A204.1 (cell line): ENCODE data around the gene SEPTIN2.
"Not testable (repeated sequence)": the region's sequence is repeated elsewhere in the genome, so short reads cannot be mapped to it uniquely, and the experiment has no call there.

Experiments used
- FAIRE-seq: peaks from 2 replicates; lab custom pipeline; 2012; peaks lifted over from hg19 to GRCh38; lab: Jason Lieb, UNC

The SEPTIN2 gene

GRCh38 chr2:241315879-241316631 lies at the start of gene SEPTIN2:
Gene SEPTIN2 (plus strand): TSS chr2:241315925. CDS start chr2:241324233, 8,308 bp downstream.
- no peak for FAIRE-seq

DNA sequence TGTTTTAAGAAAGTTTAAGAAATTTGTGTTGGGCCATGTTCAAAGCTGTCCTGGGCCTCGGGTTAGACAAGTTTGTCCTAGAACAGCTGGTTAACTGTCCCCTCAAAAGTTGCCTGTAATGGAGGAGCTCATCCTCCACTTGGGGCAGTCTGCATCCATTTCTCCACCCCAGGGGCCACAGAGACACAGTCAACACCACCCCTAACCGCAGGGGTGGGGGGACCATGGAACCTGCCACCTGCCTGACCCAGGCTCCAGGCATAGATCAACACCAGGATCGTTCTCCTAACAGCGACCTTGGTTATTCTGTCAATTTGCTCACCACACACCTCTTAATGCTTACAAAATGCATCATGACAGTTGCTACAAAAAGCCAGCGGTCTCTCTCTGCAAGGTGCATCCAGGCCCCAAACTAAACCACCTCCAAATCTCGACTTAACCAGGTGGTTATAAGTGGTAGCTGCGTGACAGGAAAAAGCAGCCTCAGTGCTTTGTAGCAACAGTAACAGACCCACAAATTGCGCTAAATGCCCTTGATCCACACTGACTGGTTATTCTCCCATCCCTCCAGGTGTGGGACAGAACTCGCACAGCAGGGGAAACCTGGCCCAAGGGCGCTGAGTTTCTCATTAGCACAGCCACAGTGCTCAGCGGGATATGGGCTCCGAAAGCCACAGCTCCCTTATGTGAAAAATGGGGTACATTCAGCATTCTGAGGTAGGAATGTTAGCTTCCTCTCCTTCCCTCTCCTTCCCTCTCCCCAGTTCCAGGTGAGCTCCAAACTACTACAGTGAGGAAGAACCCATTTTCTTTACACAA lies 48.3 kb upstream of the SEPTIN2 start:
- no peak for FAIRE-seq

- no peak for FAIRE-seq
Measured at GRCh38 chr2:241268306-241268705, 47.4 kb upstream of the SEPTIN2 start.

DNA sequence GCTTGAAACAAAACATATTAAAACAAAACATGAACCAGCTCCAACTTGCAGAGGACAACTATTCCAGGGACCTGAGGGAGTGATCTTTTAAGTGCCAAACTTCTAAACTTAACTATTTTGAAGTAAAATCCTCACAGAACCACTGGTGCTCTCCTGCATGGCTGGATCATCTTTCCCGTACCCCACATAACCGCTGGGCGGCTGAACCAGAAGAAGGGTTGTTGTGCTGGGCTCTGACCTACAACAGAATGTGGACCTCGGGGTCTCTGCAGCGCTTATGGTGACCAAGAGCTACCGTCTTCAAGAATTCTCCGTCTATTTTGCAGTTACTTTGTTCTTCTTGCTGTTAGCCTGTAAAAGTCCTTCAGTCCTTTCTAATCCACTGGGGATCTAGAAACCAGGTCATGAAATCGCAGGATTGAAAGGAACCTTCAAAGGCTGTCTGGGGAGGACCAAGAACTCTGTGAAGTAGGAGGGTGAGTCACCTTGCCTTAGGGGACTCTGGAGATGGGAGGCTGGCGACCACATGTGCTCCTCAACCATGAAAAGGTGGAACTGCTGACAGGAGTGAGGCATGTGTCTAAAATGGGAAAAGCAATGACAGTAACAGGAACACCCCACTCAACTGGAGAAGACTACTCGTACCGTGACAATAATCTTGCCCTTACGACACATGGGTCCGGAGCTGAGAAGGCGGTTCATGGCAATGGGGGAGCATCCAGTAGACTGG lies 46.8 kb upstream of the SEPTIN2 start:
- no peak for FAIRE-seq

- FAIRE-seq = no peak
Measured at GRCh38 chr2:241269707-241270520, 45.8 kb upstream of the SEPTIN2 start.

- no peak for FAIRE-seq
Measured at GRCh38 chr2:241270531-241270930, 45.2 kb upstream of the SEPTIN2 start.

DNA sequence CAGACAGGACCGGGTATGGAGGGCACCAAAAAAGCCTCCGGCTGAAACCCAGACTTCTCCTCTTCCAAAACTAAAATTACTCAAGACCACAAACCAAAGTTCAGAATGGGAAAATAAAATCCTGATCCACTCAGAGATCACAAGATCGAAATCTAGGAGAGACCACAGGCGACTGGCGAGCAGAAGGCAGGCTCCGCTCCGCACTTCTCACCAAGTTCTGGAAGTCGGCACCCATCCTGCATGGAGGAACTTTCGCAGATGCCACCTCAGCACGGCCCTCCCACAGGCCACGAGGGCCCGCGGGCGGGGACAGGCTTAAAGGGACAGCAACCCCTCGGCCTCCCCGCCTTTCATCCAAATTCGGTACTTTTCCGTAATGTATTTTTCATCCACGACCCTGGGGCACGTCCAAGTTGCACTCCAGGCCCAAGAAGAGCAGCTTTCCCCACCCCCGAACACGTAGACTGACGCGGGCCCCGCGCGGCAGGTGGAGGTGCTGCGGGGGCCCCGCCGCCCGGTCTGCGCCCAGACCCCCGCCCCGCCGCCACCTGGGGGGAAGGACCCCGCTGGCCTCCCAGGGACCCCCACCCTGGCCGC lies 43.9 kb upstream of the SEPTIN2 start:
- FAIRE-seq = no peak

- FAIRE-seq = no peak
Measured at GRCh38 chr2:241272303-241273209, 43.2 kb upstream of the SEPTIN2 start.

DNA sequence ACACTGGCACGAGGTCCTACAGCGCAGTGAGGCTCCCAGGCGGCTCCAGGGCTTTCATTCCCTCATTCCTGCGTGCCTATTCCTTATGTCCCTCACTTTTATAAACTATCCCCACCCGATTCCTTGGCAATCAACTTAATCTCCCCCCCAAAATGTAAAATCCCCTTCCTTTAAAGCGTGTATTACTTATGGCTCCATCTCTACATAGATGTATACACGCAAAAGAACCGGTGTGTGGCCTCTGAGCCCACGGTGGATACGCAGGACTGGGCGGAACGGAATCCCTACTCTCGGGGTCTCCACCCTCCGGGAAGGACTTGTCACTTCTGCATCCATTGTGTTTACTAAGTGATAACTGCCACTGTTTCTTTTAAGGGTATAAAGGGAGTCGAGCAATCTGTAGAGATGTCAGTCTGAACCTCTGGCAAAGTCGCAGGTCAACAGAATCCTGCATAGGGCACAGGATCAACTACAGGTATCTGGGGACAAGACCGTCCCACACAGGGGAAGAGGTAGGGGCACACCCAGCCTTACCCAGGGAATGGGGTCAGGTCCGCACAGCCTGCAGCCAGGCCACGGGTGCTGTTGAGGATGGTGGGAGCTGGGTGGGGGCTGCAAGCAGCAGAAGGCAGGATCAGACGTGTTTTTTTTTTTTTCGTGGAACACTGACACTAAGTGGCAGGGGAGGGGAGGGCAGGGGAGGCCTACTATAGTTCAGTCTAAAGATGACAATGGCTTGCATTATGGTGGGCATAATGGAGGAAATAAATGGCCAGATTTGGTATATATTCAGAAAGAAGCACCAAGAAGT lies 42.3 kb upstream of the SEPTIN2 start:
- FAIRE-seq = no peak

GRCh38 chr2:241274127-241274526 lies 41.6 kb upstream of the SEPTIN2 start:
- FAIRE-seq = no peak

- FAIRE-seq = no peak
Measured at GRCh38 chr2:241275504-241275903, 40.2 kb upstream of the SEPTIN2 start.

GRCh38 chr2:241275910-241276309 lies 39.8 kb upstream of the SEPTIN2 start:
- FAIRE-seq = no peak

- FAIRE-seq = not testable (repeated sequence)
Measured at GRCh38 chr2:241278306-241278705, 37.4 kb upstream of the SEPTIN2 start.

GRCh38 chr2:241279413-241279812 lies 36.3 kb upstream of the SEPTIN2 start:
- FAIRE-seq = no peak

DNA sequence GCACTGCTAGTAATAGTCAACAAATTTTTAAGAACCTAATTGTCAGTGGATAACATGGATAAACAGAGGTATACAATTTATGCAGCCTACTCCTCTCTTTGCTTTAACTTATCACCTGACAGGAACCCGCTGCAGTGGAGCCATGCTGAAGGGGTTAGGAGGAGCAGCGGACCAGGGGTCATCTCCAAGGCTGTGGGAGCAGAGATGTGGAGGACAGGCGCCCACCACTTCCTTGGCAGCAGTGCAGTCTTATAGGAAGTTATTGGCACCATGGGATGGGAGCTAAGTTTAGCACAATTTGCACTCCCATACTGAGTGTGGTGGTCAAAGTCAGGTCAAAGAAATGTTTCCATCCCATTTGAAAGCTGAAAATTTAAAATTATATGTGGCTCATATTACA lies 35.9 kb upstream of the SEPTIN2 start:
- no peak for FAIRE-seq

GRCh38 chr2:241280291-241280690 lies 35.4 kb upstream of the SEPTIN2 start:
- no peak for FAIRE-seq

DNA sequence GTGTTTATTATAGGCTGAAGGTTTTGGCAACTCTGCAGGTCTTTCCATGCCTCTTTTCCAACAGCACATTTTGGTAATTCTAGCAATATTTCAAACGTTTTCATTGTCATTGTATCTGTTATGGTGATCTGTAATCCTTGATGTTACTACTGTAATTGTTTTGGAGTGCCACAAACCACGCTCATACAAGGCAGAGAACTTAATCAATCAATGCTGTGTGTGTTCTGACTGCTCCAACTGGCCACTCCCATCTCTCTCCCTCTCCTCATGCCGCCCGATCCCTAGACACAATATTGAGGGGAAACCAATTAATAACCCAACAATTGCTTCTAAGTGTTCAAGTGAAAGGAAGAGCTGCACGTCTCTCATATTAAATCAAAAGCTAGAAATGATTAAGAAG lies 33.2 kb upstream of the SEPTIN2 start:
- no peak for FAIRE-seq

- FAIRE-seq = no peak
Measured at GRCh38 chr2:241285596-241285995, 30.1 kb upstream of the SEPTIN2 start.

GRCh38 chr2:241286348-241287090 lies 29.2 kb upstream of the SEPTIN2 start:
- FAIRE-seq = no peak
